Endothelial cell (in vitro differentiated cells): ENCODE data around the gene KLC1. TPM values are rescaled to one million over a fixed set of nuclear protein-coding genes. Genes with fewer than 3 reads are reported as not detected.

Experiments used
- DNase-seq: peaks from one replicate; pipeline ENCODE4 v3.0.0; 2021; ENCODE audit warnings: low spot score
- H3K27ac Mint-ChIP-seq: one replicate; pipeline ENCODE4 v1.8.0; 2021; ENCODE audit warnings: mixed read lengths, inconsistent platforms; ENCODE audit not compliant: unreplicated experiment
- H3K27me3 Mint-ChIP-seq: one replicate; pipeline ENCODE4 v1.8.0; 2021; ENCODE audit warnings: mild to moderate bottlenecking, moderate library complexity, mixed read lengths, inconsistent platforms; ENCODE audit not compliant: unreplicated experiment
- H3K36me3 Mint-ChIP-seq: one replicate; pipeline ENCODE4 v1.8.0; 2021; ENCODE audit warnings: mild to moderate bottlenecking, low read depth, mixed read lengths, inconsistent platforms; ENCODE audit not compliant: unreplicated experiment
- H3K4me1 Mint-ChIP-seq: one replicate; pipeline ENCODE4 v1.8.0; 2021; ENCODE audit warnings: mild to moderate bottlenecking, mixed read lengths, inconsistent platforms; ENCODE audit not compliant: unreplicated experiment
- H3K4me3 Mint-ChIP-seq: one replicate; pipeline ENCODE4 v1.8.0; 2021; ENCODE audit warnings: mild to moderate bottlenecking, mixed read lengths, inconsistent platforms; ENCODE audit not compliant: unreplicated experiment
- H3K9me3 Mint-ChIP-seq: one replicate; pipeline ENCODE4 v1.8.0; 2021; ENCODE audit warnings: mixed read lengths, inconsistent platforms; ENCODE audit not compliant: unreplicated experiment
- total RNA-seq: library from RNA; stranded (reverse); fragmentation: NEBNext Ultra II Directional; extraction: Animal tissue kit (Norgen Biotek cat#: 25700); gene quantifications from one replicate; pipeline ENCODE4 v1.2.1, GENCODE V29; 2021; ENCODE audit not compliant: unreplicated experiment
- TF ChIP-seq, protein P1 (sequence below): fragments of 200-600 bp; sonication (generic); IDR thresholded peaks from one replicate; pipeline ENCODE4 v1.5.0; 2021; ENCODE audit warnings: antibody characterized with exemption; ENCODE audit not compliant: unreplicated experiment

Gene KLC1
- total RNA-seq, 1 donor from 2014 or later: 220 TPM

DNA sequence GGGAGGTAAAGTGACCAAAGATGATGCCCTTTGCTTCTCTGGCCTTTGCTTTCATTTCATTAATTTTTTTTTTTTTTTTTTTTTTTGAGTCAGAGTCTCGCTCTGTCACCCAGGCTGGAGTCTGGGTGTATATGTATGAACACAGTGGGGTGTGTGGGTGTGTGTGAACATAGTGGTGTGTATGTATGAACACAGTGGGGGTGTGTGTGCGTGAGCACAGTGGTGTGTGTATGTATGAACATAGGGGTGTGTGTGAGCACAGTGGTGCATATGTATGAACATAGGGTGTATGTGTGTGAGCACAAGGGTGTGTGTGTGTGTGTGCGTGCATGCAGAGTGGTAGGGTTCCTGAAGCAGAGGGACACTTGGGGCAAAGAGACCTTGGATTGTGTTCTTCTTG is 9.6 kb downstream of the KLC1 start:
- H3K4me1 Mint-ChIP-seq: peaks cover 11% of the 10 kb centered on the region
- TF ChIP-seq, protein P1, sequence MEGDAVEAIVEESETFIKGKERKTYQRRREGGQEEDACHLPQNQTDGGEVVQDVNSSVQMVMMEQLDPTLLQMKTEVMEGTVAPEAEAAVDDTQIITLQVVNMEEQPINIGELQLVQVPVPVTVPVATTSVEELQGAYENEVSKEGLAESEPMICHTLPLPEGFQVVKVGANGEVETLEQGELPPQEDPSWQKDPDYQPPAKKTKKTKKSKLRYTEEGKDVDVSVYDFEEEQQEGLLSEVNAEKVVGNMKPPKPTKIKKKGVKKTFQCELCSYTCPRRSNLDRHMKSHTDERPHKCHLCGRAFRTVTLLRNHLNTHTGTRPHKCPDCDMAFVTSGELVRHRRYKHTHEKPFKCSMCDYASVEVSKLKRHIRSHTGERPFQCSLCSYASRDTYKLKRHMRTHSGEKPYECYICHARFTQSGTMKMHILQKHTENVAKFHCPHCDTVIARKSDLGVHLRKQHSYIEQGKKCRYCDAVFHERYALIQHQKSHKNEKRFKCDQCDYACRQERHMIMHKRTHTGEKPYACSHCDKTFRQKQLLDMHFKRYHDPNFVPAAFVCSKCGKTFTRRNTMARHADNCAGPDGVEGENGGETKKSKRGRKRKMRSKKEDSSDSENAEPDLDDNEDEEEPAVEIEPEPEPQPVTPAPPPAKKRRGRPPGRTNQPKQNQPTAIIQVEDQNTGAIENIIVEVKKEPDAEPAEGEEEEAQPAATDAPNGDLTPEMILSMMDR: no peak
- no peak for DNase-seq
- H3K27ac Mint-ChIP-seq: no peak overlapping the region
- no peak overlapping the region for H3K4me3 Mint-ChIP-seq
- no peaks in the 10 kb centered on the region for H3K9me3 Mint-ChIP-seq
- peaks cover 9% of the 10 kb centered on the region for H3K36me3 Mint-ChIP-seq
- peaks cover 6% of the 10 kb centered on the region for H3K27me3 Mint-ChIP-seq

DNA sequence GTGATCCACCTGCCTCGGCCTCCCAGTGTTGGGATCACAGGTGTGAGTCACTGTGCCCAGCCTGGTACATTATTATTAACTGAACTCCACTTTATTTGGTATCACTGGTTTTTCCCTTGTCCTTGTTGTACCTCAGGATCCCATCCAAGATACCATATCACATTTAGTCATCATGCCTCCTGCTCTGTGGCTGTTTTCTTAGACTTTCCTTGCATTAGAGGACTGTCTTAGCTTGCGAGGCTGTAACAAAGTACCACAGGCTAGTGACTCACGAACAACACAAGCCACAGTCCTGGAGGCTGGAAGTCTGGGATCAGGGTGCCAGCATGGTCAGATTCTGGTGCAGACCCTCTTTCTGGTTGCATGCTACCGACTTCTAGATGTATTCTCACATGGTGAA is 12.2 kb downstream of the KLC1 start:
- H3K4me3 Mint-ChIP-seq: no peak overlapping the region
- no peak overlapping the region for H3K27ac Mint-ChIP-seq
- H3K4me1 Mint-ChIP-seq: peaks cover 3% of the 10 kb centered on the region
- TF ChIP-seq, protein P1: no peak
- peaks cover 5% of the 10 kb centered on the region for H3K36me3 Mint-ChIP-seq
- peaks cover 3% of the 10 kb centered on the region for H3K27me3 Mint-ChIP-seq
- no peak for DNase-seq
- H3K9me3 Mint-ChIP-seq: no peaks in the 10 kb centered on the region

DNA sequence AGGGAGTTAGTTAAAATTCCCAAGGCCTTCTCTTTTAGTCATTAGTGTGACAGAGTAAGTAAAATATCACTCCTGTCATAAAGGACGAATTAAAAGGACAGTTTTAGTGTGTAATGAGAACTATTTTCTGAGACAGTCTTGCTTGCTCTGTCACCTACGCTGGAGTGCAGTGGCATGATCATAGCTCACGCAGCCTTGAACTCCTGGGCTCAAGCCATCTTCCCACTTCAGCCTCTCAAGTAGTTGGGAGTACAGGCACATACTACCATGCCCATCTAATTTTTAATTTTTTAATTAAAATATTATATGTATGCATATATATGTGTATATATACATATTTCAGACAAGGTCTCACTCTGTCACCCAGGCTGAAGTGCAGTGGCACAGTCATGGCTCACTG is 17.2 kb downstream of the KLC1 start:
- H3K27me3 Mint-ChIP-seq: no peaks in the 10 kb centered on the region
- DNase-seq: no peak
- TF ChIP-seq, protein P1: no peak
- H3K4me1 Mint-ChIP-seq: no peaks in the 10 kb centered on the region
- H3K27ac Mint-ChIP-seq: no peak overlapping the region
- H3K4me3 Mint-ChIP-seq: no peak overlapping the region
- H3K36me3 Mint-ChIP-seq: no peaks in the 10 kb centered on the region
- no peaks in the 10 kb centered on the region for H3K9me3 Mint-ChIP-seq

DNA sequence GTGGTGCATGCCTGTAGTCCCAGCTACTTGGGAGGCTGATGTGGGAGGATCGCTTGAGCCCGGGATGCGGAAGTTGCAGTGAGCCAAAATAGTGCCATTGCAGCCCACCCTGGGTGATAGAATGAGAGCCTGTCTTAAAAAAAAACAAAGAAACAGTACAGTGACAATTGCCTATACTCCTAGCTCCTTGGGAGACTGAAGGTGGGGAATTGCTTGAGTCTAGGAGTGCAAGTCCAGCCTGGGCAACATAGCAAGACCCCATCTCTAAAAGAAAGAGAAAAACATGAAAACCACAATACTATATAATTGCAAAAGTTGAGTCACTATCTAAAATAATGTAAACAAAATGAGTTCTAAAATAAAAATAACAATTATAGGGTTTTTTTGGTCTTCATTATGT is 20.0 kb downstream of the KLC1 start:
- H3K4me3 Mint-ChIP-seq: no peak overlapping the region
- H3K4me1 Mint-ChIP-seq: no peaks in the 10 kb centered on the region
- H3K9me3 Mint-ChIP-seq: no peaks in the 10 kb centered on the region
- no peaks in the 10 kb centered on the region for H3K27me3 Mint-ChIP-seq
- no peak overlapping the region for H3K27ac Mint-ChIP-seq
- TF ChIP-seq, protein P1: no peak
- H3K36me3 Mint-ChIP-seq: peaks cover 4% of the 10 kb centered on the region
- DNase-seq: no peak

DNA sequence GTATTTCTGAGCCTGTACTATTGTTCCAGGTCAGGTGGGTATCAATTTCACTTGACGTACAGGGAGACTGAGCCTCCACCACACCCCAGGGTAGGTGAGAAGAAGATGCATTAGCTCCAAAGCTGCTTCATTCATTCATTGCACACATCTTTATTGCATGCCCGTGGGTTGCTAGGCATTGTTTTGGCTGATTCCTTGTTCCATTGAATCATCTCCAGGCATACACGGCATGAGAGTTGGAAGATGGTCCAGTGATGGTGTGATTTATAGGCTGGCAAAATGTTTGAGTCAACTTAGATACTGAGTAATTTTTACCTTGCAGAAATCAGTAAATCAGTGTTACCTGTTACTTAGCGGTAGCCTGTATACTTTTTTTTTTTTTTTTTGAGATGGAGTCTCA is 21.2 kb downstream of the KLC1 start:
- Mint-ChIP-seq H3K4me3 (no peak overlapping the region), H3K36me3 (peaks cover 10% of the 10 kb centered on the region), H3K27ac (no peak overlapping the region), H3K4me1 (no peaks in the 10 kb centered on the region), H3K9me3 (no peaks in the 10 kb centered on the region), H3K27me3 (no peaks in the 10 kb centered on the region)
- TF ChIP-seq, protein P1: no peak
- no peak for DNase-seq
